ENCODE measurements around the gene CLK2. TPM values are rescaled to one million over a fixed set of nuclear protein-coding genes. Genes with fewer than 3 reads are reported as not detected.
A peak's percentile ranks its signal among the peaks of the same experiment; 100 is the strongest.

Gene CLK2
- total and polyA plus RNA-seq, 9 of the 15 experiments (the other 6 are each of a cell fraction or from before 2014, with no cell fraction given), result 13.5 to 81.4 (median 39.6) TPM

- TF ChIP-seq SOX6 (IDR thresholded peaks at IDR 0.05), result peak; percentile 41; the same call in 1 of the 2 replicates
- TF ChIP-seq ZC3H4 (CRISPR knock-in tag; IDR thresholded peaks at IDR 0.05; ENCODE audit: borderline replicate concordance), result no peak
- no peak for TF ChIP-seq ZNF282 (CRISPR knock-in tag; IDR thresholded peaks at IDR 0.05)
- TF ChIP-seq TAF7 (tag; IDR thresholded peaks at IDR 0.05), result no peak
- no peak for TF ChIP-seq MECOM (CRISPR knock-in tag; IDR thresholded peaks at IDR 0.05)
- TF ChIP-seq CBX3 (IDR thresholded peaks at IDR 0.05; ENCODE audit: borderline replicate concordance in 1 of 2, low read length in 2 of 2), result no peak
- TF ChIP-seq LCOR (CRISPR knock-in tag; IDR thresholded peaks at IDR 0.05), result 0 out of 2 replicates have a peak, but pooled peaks have one; percentile 67
- TF ChIP-seq ZFP30 (CRISPR knock-in tag; IDR thresholded peaks at IDR 0.05; ENCODE audit: borderline replicate concordance), result no peak
- no peak for TF ChIP-seq CCNT2 (IDR thresholded peaks at IDR 0.05; ENCODE audit: borderline replicate concordance, extremely low read depth, insufficient read length, low read depth, low read length)
- peak; percentile 74 for TF ChIP-seq TAL1 (IDR thresholded peaks at IDR 0.05)
- no peak for TF ChIP-seq ZBTB9 (CRISPR knock-in tag; IDR thresholded peaks at IDR 0.05)
- TF ChIP-seq ZNF24 (IDR thresholded peaks at IDR 0.05), result no peak
- TF ChIP-seq ZNF197 (CRISPR knock-in tag; IDR thresholded peaks at IDR 0.05; ENCODE audit: low read depth), result 0 out of 2 replicates have a peak, but pooled peaks have one; percentile 41
- peak in 1 of 2 experiments; percentile 10; a peak in 1 of 4 replicates for TF ChIP-seq TRIM24 (IDR thresholded peaks at IDR 0.05)
- TF ChIP-seq SMARCE1 (IDR thresholded peaks at IDR 0.05), result peak; percentile 16; the same call in 1 of the 2 replicates
- TF ChIP-seq U2AF2 (optimal IDR thresholded peaks at IDR 0.05; ENCODE audit: low read depth, low read length), result no peak
- TF ChIP-seq TCF7L2 (IDR thresholded peaks at IDR 0.05; ENCODE audit: low read depth, low read length), result no peak
- no peak for TF ChIP-seq ZNF507 (tag; conservative IDR thresholded peaks at IDR 0.05)
- TF ChIP-seq ZZZ3 (IDR thresholded peaks at IDR 0.05), result no peak
- TF ChIP-seq TBL1XR1 (IDR thresholded peaks at IDR 0.05; ENCODE audit: low read length in 2 of 2), result peak in 1 of 2 experiments; percentile 50; a peak in 2 of 4 replicates
- no peak for TF ChIP-seq RERE (CRISPR knock-in tag; IDR thresholded peaks at IDR 0.05; ENCODE audit: borderline replicate concordance)
- 0 out of 4 replicates have a peak, but pooled peaks of 1 of the 2 experiments have one; percentile 6 for TF ChIP-seq ARNT (IDR thresholded peaks at IDR 0.05)
- TF ChIP-seq MYNN (IDR thresholded peaks at IDR 0.05), result peak; percentile 62; the same call in 1 of the 2 replicates
- no peak for TF ChIP-seq MYNN (CRISPR knock-in tag; IDR thresholded peaks at IDR 0.05)
- TF ChIP-seq KDM1A (IDR thresholded peaks at IDR 0.05), result peak in 1 of 2 experiments; percentile 38; a peak in 1 of 4 replicates
- TF ChIP-seq SMARCA4 (IDR thresholded peaks at IDR 0.05), result peak; percentile 70
Measured at GRCh38 chr1:155301342-155301841, 28.1 kb upstream of the CLK2 start, which contains the start of gene PKLR (continued).
